Adrenal gland (tissue), 5 donors: ENCODE data around the gene GSK3B.

Source experiments
- POLR2A ChIP-seq, 2 donors: fragments of 450-650 bp; IDR thresholded peaks; one replicate each; pipeline ENCODE4 v1.6.1; 2017; ENCODE audit warnings: antibody characterized with exemption in 2 of 2, mild to moderate bottlenecking in 2 of 2, moderate library complexity in 1 of 2
- TF ChIP-seq, protein P1 (sequence below), 6 experiments: fragments of 450-650 bp in 4 of 6; fragments of 200-600 bp in 2 of 6; sonication (generic) in 1 of 6; IDR thresholded peaks; 1 replicate in 5 of 6; 2 replicates in 1 of 6; pipeline versions ENCODE4 v1.5.1 to v1.8.0; 2016 to 2021; ENCODE audit warnings: antibody characterized with exemption in 6 of 6, mild to moderate bottlenecking in 2 of 6, moderate library complexity in 1 of 6
- donor health status: DM: no; HTN: no; CAD: no.

DNA sequence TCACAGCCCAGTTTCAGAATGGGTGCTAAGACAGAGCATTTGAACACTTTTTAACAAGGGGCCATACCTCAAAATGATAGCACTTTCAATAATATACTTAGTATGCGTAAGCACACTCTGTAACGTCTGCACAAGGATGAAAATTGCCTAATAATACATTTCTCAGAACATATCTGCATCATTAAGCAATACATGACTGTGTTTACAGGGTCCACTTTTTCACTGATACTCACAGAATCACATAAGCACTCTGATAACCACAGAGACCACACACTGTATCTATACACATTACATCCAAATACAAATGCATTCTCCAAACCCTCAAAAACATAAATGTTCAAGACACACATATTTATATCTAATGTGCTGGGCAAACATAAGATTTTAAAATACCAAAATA lies 232.6 kb downstream of the GSK3B start:
- TF ChIP-seq, protein P1, sequence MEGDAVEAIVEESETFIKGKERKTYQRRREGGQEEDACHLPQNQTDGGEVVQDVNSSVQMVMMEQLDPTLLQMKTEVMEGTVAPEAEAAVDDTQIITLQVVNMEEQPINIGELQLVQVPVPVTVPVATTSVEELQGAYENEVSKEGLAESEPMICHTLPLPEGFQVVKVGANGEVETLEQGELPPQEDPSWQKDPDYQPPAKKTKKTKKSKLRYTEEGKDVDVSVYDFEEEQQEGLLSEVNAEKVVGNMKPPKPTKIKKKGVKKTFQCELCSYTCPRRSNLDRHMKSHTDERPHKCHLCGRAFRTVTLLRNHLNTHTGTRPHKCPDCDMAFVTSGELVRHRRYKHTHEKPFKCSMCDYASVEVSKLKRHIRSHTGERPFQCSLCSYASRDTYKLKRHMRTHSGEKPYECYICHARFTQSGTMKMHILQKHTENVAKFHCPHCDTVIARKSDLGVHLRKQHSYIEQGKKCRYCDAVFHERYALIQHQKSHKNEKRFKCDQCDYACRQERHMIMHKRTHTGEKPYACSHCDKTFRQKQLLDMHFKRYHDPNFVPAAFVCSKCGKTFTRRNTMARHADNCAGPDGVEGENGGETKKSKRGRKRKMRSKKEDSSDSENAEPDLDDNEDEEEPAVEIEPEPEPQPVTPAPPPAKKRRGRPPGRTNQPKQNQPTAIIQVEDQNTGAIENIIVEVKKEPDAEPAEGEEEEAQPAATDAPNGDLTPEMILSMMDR (IDR thresholded peaks at IDR 0.05) = no peak
- TF ChIP-seq POLR2A (IDR thresholded peaks at IDR 0.05) = no peak
